ENCODE data around the gene GREB1.

GRCh38 chr2:11569636-11570035 lies 35.8 kb downstream of the GREB1 start:
- no peak for TF ChIP-seq CTCF (IDR thresholded peaks at IDR 0.05)
- TF ChIP-seq POLR2A (IDR thresholded peaks at IDR 0.05) = no peak
- no peak for TF ChIP-seq POLR2AphosphoS5 (IDR thresholded peaks at IDR 0.05)
- TF ChIP-seq EP300 (IDR thresholded peaks at IDR 0.05) = no peak

All from upper lobe of left lung (tissue), 4 donors.